Sigmoid colon (tissue), 4 donors: ENCODE results near the gene KMT2C.

Source experiments
- POLR2A ChIP-seq, 2 donors: fragments of 450-650 bp; IDR thresholded peaks; one replicate each; pipeline ENCODE4 v1.6.1; 2016; ENCODE audit warnings: antibody characterized with exemption in 2 of 2, mild to moderate bottlenecking in 2 of 2, moderate library complexity in 2 of 2
- POLR2AphosphoS5 ChIP-seq, 4 donors: sonication (generic); formaldehyde crosslinking; IDR thresholded peaks; one replicate each; pipeline ENCODE4 v1.6.1; 2017; ENCODE audit warnings: antibody characterized with exemption in 4 of 4

- no peak for TF ChIP-seq POLR2A (IDR thresholded peaks at IDR 0.05)
- no peak for TF ChIP-seq POLR2AphosphoS5 (IDR thresholded peaks at IDR 0.05)
Measured at GRCh38 chr7:152200395-152200794, 235.4 kb downstream of the KMT2C start.
